Measurements from ENCODE around the gene TM2D3.
"Not testable (repeated sequence)": the region's sequence is repeated elsewhere in the genome, so short reads cannot be mapped to it uniquely, and the experiment has no call there.

TM2D3 gene

DNA sequence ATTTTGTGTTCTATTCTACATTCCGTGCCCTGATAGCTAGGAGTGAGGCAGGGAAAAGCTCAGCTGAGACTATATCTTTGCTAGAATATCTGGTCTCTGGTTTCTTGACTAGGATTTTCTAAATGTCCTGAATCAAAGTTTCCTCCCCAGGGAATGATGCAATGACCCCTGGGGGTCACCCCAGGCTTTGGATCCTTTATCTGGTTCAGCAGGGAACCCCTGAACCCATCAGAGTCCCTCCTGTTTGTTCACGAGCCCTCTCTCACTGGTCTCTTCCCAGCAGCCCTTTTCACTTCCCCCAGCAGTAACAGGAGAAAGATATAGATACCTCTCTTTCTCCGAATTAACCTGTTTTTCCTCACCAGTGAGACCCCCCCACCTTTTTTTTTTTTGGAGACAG is 14.3 kb downstream of the TM2D3 start:
- H3K4me3 ChIP-seq (ENCODE audit: low read length), result no peak overlapping the region
- DNase-seq (ENCODE audit: low read depth), result no peak
- TF ChIP-seq CTCF (conservative IDR thresholded peaks at IDR 0.05; ENCODE audit: low read depth, low read length), result no peak

DNA sequence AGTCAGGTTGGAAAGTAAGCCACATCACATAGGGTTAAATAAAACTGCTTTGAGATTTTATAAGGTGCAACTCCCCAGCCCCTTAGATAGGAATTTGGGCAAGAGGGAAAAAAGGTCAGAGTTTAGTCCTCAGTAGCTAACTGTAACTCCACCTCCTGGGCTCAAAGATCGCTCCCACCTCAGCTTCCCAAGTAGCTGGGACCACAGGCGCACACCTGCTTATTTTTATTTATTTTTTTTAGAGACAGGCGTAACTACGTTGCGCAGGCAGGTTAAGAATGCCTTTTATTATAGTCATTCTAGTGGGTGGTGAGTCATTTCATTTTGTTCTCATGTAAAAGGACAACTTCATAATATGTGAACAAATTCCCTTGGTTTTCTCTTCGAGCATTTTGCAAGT is 14.7 kb downstream of the TM2D3 start:
- no peak for TF ChIP-seq CTCF (conservative IDR thresholded peaks at IDR 0.05; ENCODE audit: low read depth, low read length)
- DNase-seq (ENCODE audit: low read depth), result no peak
- H3K4me3 ChIP-seq (ENCODE audit: low read length), result no peak overlapping the region

DNA sequence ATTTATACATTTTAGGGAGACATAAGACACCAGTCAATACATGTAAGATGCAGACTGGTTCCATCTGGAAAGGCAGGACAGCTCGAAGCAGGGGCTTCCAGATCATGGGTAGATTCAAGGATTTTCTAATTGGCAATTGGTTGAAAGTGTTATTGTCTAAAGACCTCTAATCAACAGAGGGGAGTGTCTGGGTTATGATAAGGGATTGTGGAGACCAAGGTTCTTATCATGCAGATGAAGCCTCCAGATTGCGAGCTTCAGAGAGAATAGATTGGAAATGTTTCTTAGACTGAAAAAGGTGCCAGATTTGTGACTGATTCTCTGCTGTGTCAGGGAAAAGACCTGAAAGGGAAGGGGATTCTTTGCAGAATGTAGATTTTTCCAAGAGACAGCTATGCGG is 15.1 kb downstream of the TM2D3 start:
- no peak for DNase-seq (ENCODE audit: low read depth)
- no peak for TF ChIP-seq CTCF (conservative IDR thresholded peaks at IDR 0.05; ENCODE audit: low read depth, low read length)
- H3K4me3 ChIP-seq (ENCODE audit: low read length), result no peak overlapping the region

DNA sequence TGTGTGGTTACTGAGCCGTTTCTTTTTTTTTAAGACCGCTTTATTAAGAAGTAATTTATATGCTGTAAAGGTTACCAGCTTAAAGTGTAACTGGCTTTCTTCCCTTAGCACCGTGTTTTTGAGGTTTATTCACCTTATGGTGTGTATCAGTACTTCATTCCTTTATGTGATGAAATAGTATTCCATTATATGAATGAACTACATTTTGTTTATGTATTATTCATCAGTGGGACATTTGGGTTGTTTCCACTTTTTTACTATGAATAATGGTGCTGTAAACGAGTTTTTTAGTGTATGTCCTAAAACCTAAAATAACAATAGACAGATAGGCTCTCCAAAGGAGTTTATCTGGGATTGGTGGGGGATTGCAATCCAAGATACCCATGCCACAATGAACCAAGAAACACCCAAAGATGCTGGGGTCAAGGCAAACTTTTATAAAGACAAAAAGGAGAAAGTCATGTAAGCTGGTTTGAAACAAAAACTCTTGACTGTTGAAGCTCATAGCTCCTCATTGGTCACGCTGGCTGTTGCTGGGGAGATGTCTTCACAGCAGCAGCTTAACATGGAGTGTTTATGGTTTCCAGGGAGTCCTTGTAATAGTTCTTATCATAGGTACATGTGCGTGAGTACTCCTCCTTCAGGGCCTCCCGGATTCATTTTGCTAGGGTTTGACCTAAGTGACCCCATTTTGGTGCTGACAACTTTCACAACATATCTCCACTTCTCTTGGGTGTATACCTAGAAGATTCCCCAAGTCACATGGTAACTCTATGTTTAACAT is 16.0 kb downstream of the TM2D3 start:
- TF ChIP-seq CTCF (conservative IDR thresholded peaks at IDR 0.05; ENCODE audit: low read depth, low read length), result no peak
- no peak for DNase-seq (ENCODE audit: low read depth)
- no peak overlapping the region for H3K4me3 ChIP-seq (ENCODE audit: low read length)

DNA sequence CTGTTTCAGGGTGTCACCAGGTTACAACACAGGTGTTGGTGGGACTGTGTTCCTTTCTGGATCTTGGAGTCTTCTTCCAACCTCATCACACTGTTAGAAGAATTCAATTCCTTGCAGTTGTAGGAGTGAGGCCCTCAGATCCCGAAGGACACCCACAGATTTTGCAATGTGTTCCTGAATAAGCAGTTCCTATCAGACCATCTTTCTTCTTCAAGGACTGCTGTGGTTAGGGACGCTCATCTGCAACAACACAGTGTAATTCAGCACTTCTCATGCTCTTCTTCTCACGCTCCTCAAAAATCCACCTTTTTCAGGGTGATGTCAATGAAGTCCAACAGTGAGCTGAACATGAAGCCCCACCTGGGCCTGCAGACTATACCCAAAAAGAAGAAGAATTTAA is 18.8 kb downstream of the TM2D3 start:
- no peak for DNase-seq (ENCODE audit: low read depth)
- no peak for TF ChIP-seq CTCF (conservative IDR thresholded peaks at IDR 0.05; ENCODE audit: low read depth, low read length)
- no peak overlapping the region for H3K4me3 ChIP-seq (ENCODE audit: low read length)

GRCh38 chr15:101626729-101627128 is 25.5 kb downstream of the TM2D3 start:
- H3K4me3 ChIP-seq (ENCODE audit: low read length); DNase-seq (ENCODE audit: low read depth): not testable (repeated sequence)

- no peak for TF ChIP-seq CTCF (conservative IDR thresholded peaks at IDR 0.05; ENCODE audit: low read depth, low read length)
- H3K4me3 ChIP-seq (ENCODE audit: low read length), result no peak overlapping the region
- DNase-seq (ENCODE audit: low read depth), result no peak
Observed at GRCh38 chr15:101625980-101626379, 26.2 kb downstream of the TM2D3 start.
